Right lobe of liver (tissue), 4 donors: ENCODE measurements around the gene NOD2.

ENCODE experiments used
- CTCF ChIP-seq, 4 donors: fragments of 200-600 bp in 3 of 4; fragments of 450-650 bp in 1 of 4; IDR thresholded peaks; one replicate each; pipeline versions ENCODE4 v1.5.1 to v1.8.0; 2016 to 2022; ENCODE audit warnings: antibody characterized with exemption in 4 of 4, mild to moderate bottlenecking in 2 of 4
- POLR2A ChIP-seq: fragments of 450-650 bp; IDR thresholded peaks from one replicate; pipeline ENCODE4 v1.6.1; 2017; ENCODE audit warnings: antibody characterized with exemption, mild to moderate bottlenecking
- donor health status: DM: no; HTN: no; CAD: no.
- donor health status: DM: no; HTN: no; CAD: no.
- donor health status: DM: no; HTN: yes; CAD: no.

GRCh38 chr16:50752471-50753235 lies 59.2 kb downstream of the NOD2 start:
- TF ChIP-seq CTCF (IDR thresholded peaks at IDR 0.05) (no peak), POLR2A (no peak)
